NOMO-1 treated with dmso at 0.1 percent for 144 hours (cell line): ENCODE measurements around the gene BUB1.
"Not testable (repeated sequence)": the region's sequence is repeated elsewhere in the genome, so short reads cannot be mapped to it uniquely, and the experiment has no call there.

ENCODE experiments used
- DNase-seq: peaks from one replicate; lab custom pipeline; 2025; ENCODE audit not compliant: unreplicated experiment; lab: John Stamatoyannopoulos, UW

The BUB1 gene

GRCh38 chr2:110691612-110692258 lies 13.9 kb upstream of the BUB1 start:
- no peak for DNase-seq

- DNase-seq, result no peak
Observed at GRCh38 chr2:110690083-110690965, 12.5 kb upstream of the BUB1 start.

GRCh38 chr2:110688594-110689091 lies 10.8 kb upstream of the BUB1 start:
- no peak for DNase-seq

GRCh38 chr2:110687775-110688484 lies 10.1 kb upstream of the BUB1 start:
- not testable (repeated sequence) for DNase-seq

GRCh38 chr2:110682872-110683271 lies 5.0 kb upstream of the BUB1 start:
- no peak for DNase-seq

GRCh38 chr2:110682267-110682666 lies 4.4 kb upstream of the BUB1 start:
- DNase-seq, result no peak

DNA sequence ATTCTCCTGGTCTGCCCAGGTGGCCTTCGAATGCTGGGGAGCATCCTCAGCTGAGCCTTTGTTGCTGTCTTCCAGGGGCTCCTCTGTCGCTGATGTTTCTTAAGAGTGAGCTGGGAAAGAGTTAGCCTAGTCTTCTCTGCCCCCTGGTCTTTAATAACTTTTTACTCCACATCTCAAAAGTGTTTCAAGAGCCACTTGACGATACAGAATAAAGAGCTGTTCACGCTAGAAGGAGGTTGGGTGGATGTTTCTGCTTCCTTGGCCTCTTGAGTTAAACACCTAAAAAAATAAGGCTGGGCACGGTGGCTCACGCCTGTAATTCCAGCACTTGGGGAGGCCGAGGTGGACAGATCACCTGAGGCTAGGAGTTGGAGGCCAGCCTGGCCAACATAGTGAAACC lies 2.8 kb upstream of the BUB1 start:
- no peak for DNase-seq

DNA sequence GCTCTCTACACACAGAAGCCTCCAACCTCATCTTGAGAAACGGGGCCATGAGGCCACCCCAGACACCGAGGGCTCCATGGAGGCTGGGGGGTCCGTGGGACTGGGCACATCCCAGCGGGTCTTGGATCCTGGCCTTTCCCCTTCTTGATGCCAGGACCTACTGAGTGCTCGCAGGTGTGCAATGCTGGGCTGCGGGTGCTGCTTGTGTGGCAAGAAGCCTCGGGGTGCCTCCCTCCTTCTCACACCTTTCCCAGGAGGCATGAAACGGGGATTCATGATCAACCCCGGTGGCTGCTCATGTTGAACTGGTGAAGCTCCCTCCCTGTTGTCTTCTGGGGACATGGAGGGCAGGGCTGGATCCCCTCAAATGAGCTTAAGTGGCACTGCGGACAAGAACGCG lies 2.0 kb upstream of the BUB1 start:
- no peak for DNase-seq

- DNase-seq, result no peak
Observed at GRCh38 chr2:110679337-110679707, 1.5 kb upstream of the BUB1 start.

DNA sequence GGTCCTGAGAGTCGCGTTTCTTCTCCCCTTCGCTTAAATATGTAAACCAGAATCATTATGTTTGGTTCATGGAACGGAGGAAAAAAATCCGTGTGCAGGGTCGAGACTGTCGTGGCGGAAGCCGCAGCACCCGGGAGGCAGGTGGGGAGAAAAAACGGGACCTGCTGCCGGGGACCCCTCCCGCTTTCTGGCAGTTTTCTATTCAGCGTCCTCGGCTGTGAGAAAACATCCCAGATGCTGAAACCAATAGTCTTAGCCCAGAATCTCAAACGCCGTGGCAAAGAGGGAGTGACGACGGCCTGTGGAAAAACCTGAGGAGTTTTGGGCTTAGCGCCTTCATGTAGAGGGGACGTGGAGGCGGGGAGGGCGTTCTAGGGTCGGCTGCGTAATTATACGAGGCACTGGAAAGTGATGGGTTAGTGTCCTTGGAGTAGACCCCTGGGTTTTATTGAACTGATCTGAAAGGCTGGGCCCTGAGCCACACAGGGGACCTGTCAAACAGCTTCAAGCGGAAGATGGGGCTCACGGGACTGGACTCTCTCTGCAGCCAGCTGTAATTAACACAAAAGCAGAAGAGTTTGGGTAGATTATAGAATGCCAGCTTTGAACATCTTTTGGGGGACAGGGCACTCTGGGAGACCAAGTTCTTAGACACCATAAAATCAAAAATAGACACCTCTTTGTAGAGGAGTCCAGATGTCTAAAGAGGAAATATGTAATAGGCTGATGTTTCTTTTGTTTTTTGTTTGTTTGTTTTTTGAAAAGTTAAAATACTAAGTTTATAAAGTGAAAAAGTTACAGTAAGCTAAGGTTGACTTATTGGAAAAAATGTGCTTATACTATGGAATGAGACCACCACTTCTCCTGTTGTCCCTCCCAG lies 834 bp upstream of the BUB1 start:
- DNase-seq, result peak; percentile 38

DNA sequence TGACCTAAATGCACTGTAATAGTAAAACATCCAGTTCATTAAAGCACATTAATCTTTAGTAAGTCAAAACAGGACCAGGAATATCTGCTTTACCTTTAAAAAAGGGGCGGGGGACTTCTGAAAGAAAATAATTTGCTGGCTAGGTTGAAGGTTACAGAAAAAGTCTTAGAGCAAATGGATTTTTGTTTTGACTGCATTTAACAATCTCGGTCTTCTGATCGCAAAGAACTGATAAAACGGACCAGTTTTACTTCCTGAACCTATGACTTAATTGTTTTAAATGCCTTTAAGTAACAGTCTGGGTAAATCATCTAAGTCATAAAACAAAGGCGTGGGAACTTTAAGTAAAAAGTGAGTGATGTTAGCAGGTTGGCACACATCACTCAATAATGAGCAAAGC lies 783 bp downstream of the BUB1 start:
- no peak for DNase-seq

- DNase-seq, result no peak
Observed at GRCh38 chr2:110675679-110676078, 2.2 kb downstream of the BUB1 start.

DNA sequence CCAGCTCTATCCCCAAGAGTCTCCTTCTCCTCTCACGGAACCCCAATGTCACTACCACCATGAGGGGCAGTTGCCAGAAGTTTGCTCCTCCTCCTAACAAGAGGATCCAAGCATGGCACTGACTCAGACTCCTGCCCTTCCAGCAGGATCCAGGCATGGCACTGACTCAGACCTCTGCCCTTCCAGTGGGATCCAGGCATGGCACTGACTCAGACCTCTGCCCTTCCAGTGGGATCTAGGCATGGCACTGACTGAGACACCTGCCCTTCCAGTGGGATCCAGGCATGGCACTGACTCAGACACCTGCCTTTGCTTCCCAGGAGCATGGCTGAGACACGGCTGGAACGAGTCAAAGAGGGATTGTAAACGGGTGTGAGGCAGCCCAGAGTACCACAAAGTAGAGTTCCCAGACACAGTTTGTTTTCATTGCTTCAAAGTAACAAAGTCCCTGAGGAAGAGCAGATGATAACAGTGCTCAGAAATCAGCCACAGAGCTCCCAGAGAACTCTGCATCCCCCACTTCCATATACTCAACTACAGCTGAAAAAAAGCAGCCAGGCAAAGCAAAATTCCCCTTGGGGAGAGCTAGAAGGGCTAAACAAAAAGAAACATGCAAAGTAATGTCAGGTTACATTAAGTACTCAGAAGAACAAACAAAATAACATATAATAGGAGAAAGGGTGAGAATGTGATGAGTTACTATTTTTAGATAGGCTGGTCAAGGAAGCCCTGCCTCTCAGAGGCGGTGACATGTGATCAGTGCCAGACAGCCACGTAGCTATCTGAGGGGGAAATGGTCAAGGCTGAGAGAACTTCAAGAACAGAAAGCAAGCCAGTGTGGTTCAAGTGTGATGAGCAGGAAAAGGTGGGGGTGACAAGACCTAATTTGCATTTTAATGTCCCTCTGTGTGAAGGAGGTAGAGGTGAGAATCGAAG lies 3.0 kb downstream of the BUB1 start:
- no peak for DNase-seq

DNA sequence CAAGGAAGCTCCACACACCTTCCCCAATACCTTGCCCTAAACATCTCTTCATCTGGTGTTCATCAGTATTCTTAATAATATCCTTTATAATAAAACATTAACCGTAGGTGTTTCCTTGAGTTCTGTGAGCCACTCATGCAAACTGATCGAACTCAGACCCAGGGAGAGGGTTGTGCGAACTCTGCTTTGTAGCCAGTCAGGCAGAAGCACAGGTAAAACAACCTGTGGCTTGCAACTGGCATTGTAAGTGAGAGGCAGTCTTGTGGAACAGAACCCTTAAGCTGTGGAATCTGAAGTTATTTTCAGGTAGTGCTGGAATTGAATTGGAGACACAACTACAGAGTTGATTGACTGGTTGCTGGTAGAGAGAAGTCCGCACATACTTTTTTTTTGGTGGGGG lies 4.7 kb downstream of the BUB1 start:
- DNase-seq, result no peak

DNA sequence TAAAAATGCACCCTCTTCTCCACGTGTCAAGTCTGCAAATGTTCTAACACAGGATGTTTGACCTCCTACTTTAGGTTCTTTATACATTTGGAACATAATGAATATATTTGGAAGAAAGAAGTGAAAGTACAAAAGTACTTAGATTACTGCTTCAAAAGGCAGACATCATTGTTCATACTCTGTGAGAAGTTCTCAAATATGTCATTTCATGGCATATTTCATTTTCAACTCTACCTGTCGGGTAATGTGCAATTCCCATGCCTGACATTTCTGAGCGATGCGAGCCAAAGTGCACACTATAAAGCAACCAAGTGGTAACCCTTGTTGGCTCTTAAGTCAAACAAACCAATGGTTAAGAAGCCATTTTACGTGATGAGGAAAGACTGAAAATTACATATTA lies 7.0 kb downstream of the BUB1 start:
- DNase-seq, result no peak

- no peak for DNase-seq
Observed at GRCh38 chr2:110669079-110669478, 8.8 kb downstream of the BUB1 start.

DNA sequence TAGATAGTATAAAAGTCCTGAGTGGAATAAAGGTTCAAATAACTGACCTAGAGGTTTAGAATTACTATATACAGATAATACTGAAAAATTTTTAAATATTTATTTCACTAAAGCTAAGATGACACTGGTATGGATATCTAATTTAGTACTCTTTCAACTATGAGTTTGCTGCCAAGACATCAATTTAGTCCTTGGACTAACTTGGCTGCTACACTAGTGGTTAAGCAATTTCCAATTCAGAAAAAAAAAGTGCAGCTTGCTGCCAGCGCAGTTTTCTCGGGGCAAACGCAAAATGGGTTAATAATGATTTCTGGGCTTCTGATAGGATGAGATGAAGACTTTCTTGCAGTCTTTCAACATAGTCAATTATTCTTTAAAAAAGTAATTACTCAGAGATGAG lies 10.8 kb downstream of the BUB1 start:
- no peak for DNase-seq

- no peak for DNase-seq
Observed at GRCh38 chr2:110664135-110664534, 13.7 kb downstream of the BUB1 start.

DNA sequence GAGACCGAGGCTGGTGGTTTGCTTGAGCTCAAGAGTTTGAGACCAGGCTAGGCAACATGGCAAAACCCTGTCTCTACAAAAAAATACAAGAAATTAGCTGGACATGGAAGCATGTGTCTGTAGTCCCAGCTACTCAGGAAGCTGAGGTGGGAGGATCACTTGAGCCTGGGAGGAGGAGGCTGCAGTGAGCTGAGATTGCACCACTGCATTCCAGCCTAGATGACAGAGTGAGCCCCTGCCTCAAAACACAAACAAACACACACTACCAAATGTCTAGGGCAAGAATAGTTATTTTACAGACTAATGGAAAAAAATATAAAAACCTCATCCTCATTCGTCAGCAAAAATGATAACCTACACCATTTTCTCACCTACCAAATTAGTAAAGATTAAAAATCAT lies 15.3 kb downstream of the BUB1 start:
- DNase-seq, result no peak

DNA sequence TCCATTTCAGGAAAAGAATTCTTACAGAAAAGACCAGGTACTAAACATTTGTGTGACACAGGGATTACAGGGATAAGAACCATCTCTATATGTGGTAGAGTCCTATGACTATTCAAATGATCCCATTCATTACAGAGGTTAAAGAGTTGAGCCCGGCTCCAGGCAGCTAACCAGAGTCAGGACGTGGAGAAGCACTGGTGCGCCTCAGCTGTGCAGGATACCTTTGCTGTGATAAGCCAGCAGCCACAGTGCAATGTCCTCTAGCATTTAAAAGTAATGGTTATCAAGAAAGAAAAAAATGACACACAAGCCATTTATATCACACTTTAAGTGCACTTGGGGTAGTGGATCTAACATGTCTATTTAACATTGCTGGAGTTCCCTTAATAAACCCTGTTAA lies 17.3 kb downstream of the BUB1 start:
- no peak for DNase-seq
